Measurements from ENCODE around the gene CPLX1. TPM values are rescaled to one million over a fixed set of nuclear protein-coding genes. Genes with fewer than 3 reads are reported as not detected.

The CPLX1 gene
- 0.86 TPM in 1 of 2 replicates, not detected in the other for total RNA-seq

GRCh38 chr4:825971-826330, at the start of gene CPLX1:
TSS of gene CPLX1 (minus strand) at chr4:826129. CDS start at chr4:824522, 1,607 bp downstream.

Other genes starting within 250 kb of the CPLX1 start
- gene TMEM271, start 249.8 kb downstream of the CPLX1 start, total RNA-seq, result not detected in 2 replicates
- not detected in 2 replicates for gene PDE6B, start 200.6 kb downstream of the CPLX1 start, total RNA-seq
- 64.0 and 176 TPM in 2 replicates for gene ATP5ME, start 151.9 kb downstream of the CPLX1 start, total RNA-seq
- gene MYL5, start 151.6 kb downstream of the CPLX1 start, total RNA-seq, result 4.9 and 8.3 TPM in 2 replicates
- gene SLC49A3, start 137.0 kb downstream of the CPLX1 start, total RNA-seq, result 0.29 and 1.9 TPM in 2 replicates
- gene PCGF3, start 120.3 kb downstream of the CPLX1 start, total RNA-seq, result 34.6 and 50.2 TPM in 2 replicates
- 75.2 and 76.4 TPM in 2 replicates for gene GAK, start 106.2 kb upstream of the CPLX1 start, total RNA-seq
- 20.6 and 25.9 TPM in 2 replicates for gene TMEM175, start 106.3 kb upstream of the CPLX1 start, total RNA-seq
- gene DGKQ, start 147.4 kb upstream of the CPLX1 start, total RNA-seq, result 10.5 and 12.4 TPM in 2 replicates
- gene IDUA, start 160.9 kb upstream of the CPLX1 start, total RNA-seq, result 2.3 and 5.8 TPM in 2 replicates
- gene SLC26A1, start 167.3 kb upstream of the CPLX1 start, total RNA-seq, result not detected in 2 replicates
- 14.4 and 16.7 TPM in 2 replicates for gene FGFRL1, start 185.5 kb upstream of the CPLX1 start, total RNA-seq

Measured in myometrial cell (primary cell).